GM21381 (cell line): ENCODE results near the gene HTD2.

Experiments
- ATAC-seq: cut with Tn5 transposase; IDR thresholded peaks from one replicate; pipeline ENCODE4 v1.9.1; 2021; ENCODE audit warnings: mild to moderate bottlenecking, moderate library complexity; ENCODE audit not compliant: unreplicated experiment

HTD2 gene

GRCh38 chr3:58291671-58292338, 14.5 kb upstream of the HTD2 start:
- ATAC-seq = no peak

DNA sequence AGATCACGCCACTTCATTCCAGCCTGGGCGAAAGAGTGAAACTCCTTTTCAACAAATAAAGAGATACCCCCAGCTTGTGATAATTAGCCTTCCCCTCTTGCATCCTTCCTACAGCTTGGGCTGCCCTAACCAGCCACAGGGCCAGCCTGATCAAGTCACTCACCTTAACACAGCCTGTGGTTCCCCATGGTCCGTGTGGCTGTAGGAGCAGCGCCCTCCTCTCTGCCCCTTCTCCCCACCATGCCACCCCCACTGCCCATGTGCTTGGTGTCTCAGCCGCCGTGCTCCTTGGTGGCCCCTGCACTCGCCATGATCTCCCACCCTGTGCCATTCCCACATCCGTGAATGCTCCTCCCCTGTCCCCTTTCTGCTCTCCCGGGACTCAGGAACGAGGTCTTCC, 13.5 kb upstream of the HTD2 start:
- no peak for ATAC-seq

DNA sequence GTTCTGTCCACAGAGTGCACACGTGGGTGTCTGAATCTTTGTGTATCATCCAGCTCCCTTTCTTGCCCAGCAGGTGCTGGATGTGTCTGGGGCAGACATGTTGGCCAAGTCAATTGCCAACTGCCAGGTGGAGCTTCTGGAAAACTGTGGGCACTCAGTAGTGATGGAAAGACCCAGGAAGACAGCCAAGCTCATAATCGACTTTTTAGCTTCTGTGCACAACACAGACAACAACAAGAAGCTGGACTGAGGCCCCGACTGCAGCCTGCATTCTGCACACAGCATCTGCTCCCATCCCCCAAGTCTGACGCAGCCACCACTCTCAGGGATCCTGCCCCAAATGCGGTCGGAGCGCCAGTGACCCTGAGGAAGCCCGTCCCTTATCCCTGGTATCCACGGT, 12.8 kb upstream of the HTD2 start:
- ATAC-seq = no peak

GRCh38 chr3:58296269-58296668, 10.1 kb upstream of the HTD2 start:
- ATAC-seq = no peak

DNA sequence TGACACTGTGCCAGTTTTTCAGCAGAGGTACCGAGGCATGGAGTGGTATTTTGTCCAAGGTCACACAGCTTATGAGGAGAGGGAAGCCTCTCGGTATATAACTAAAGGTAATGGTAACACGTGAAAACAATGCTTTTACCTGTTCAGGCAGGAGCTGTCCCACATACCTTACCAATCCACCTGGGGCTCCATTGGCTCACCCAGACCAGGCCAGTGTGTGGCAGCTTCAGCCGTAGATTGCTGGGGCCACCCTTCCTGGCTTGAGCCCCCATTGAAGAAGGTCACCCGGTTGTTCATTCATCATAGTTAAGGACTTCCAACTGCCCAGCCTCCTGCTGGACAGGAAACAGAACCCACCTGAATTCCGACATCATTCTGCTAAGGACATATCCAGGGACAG, 9.5 kb upstream of the HTD2 start:
- ATAC-seq = no peak

DNA sequence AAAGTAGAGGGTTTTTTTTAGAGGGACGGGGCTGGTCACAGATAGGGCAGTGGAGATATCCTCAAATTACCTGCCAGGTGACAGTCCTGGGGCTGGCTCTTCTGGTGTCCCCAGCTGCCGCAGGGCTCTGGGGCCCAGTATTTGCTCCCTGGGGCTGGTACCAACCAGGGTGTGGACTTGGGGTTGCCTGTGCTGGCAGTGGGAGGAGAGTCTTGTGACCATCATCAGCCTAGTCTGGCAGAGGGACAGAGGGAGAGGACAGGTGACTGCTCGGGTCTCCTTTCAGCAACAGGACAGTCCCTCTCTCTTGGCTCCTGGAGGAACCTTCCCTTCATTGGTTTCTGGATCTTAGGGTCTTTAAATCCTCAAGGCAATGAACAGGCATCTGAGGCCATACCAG, 8.1 kb upstream of the HTD2 start:
- ATAC-seq = no peak

- ATAC-seq = no peak
Observed at GRCh38 chr3:58299075-58299474, 7.2 kb upstream of the HTD2 start.

DNA sequence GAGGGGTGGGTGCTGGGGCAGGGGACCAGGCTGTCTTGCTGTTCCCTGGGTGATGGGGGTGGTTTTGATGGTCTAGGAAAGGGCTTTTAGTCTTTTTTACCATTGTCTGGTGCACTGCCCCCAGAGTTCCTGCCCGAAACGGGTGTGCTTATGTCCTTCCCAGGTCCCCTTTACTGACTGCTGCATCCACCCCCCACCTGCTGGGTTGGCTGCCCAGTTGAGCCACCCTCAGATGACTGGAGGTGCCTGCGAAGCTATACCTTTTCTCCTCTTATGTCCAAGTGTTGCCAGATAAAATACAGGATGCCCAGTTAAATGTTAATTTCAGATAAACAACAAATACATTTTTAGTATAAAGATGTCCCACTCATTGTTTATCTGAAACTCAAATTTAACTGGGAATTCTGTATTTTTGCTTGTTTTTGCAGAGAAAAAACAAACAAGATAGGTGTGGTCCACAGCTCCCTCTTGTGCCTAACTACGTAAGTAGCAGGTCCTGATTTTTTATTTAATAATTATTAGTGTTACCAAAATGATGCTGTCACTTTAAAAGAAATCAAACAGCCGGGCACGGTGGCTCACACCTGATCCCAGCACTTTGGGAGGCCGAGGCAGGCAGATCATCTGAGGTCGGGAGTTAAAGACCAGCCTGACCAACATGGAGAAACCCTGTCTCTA, 6.3 kb upstream of the HTD2 start:
- ATAC-seq = no peak

DNA sequence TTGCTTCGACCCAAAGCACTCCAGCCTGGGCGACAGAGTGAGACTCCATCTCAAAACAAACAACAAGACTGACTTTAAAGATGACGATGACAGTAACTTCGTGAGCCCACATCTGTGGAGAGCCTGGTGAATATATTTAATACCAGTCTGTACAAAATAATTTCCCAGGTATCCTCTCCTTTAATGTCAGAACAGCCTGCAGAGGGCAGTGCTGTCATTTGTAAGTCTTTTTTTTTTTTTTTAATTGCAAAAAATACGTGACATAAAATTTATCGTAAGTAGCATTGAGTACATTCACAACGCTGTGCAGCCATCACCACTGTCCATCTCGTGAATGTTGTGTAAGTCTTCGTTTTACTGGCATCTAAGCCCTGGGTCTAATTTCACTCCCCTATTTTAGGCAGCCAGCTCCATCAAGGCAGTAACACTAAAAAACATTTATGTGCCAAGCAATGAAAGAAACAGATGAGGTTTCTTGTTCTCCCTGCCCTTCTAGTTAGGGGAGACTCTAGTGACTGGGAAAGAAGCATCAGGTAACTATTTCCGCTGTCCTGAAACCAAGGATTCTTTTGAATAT, 1.4 kb downstream of the HTD2 start:
- ATAC-seq = no peak

- no peak for ATAC-seq
Observed at GRCh38 chr3:58308728-58309127, 2.4 kb downstream of the HTD2 start.

GRCh38 chr3:58317811-58318210, 11.5 kb downstream of the HTD2 start:
- no peak for ATAC-seq

- ATAC-seq = no peak
Observed at GRCh38 chr3:58321791-58322190, 15.5 kb downstream of the HTD2 start.

- no peak for ATAC-seq
Observed at GRCh38 chr3:58322793-58323192, 16.5 kb downstream of the HTD2 start.

DNA sequence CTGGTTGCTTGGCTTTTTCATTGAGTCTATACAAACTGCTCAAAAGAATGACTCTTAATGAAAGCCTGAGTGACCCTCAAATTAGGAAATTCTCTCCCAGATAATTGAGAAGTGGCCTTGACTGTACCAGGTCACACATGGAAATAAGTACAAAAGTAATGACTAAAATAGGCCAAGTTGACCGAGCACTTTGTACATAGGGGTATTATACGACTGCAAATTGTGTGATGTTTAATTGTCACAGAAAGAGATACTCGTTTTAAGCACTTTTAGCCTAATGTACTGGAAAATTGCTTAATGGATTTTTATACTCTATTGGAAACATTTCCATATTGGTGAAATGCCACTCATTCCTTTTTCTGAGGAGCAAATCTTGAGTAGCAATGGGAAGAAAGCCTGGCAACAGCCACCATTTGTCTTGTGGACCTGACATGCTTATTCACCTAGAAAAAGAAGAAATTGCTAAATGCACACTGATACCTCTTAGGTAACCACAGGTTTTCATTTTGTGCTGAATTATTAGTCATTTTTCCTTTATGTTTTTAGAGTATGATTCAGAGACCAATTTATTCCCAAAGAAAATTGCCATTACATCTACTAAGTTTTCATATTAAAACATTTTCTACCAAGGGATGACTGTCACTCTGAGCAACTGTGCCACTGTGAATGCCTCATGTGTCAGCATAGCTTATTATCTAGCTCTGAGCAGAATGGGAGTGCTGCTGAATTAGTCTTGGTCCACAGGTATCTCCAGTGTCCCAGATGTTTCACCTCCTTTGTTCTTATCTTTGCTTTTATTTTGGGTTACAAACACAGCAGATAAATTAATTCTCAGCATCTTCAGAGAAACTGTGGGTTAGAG, 17.4 kb downstream of the HTD2 start:
- no peak for ATAC-seq

DNA sequence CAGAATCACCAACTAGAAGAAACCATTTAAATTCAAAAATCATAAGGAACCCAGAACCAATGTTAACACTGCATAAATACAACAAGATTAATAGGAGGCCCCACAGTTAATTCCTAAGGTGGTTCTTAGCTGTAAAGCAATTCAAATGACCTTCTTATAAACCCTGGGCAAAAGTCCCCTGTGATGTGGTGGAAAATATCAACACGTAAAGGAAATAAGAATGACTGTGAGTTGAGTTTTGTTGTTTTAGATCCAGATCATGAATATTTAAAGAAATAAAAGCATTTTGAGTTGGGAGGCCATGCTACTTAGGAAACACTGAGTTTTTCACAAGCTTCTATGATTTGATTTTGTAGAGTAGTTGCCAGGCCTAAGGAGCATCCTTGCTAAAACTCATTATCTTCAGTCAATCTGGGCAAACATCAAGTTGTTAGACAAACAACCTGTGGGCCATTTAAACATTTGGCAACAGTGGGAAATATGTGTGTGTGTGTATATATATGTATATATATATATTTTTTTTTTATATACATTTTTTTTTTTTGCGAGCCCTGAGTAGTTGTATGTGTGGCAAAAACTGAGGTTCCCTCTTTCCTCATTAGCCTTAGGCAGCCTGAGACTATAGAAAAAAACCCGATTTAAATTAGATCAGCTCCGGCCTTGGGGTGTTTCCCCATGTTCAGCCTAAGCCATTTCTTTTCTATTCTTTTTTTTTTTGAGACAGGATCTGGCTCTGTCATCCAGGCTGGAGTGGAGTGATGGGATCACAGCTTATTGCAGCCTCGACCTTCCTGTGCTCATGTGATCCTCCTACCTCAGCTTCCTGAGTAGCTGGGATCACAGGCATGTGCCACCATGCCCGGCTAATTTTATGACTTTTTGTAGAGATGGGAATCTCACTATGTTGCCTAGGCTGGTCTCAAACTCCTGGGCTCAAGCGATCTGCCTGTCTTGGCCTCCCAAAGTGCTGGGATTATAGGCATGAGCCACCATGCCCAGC, 18.4 kb downstream of the HTD2 start:
- no peak for ATAC-seq

- no peak for ATAC-seq
Observed at GRCh38 chr3:58325525-58325992, 19.2 kb downstream of the HTD2 start.

DNA sequence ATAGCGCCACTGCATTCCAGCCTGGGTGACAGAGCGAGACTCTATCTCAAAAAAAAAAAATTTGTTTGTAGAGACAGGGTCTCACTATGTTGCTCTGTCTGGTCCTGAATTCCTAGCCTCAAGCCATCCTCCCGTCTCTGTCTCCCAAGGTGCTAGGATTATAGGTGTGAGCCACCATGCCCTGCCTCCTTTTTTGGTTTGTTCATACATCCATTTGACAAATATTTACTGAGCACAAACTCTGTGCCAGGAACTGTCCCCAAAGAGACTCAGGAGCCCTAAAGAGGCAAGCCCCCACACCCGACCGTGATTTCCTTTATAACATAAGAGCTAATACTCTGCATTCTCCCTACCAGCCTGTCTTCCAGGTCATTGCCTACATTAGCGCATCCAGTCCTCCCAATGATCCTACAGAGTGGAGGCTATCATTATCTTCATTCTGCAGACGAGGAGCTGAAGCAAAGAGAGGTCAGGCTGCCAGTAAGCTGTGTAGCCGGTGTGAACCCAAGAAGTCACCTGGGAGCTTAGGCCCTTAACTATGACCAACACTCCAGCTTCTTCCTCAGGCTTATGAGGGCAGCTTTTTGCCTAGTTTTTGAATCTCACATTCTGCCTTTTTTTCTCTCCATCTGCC, 20.1 kb downstream of the HTD2 start:
- no peak for ATAC-seq

- ATAC-seq = no peak
Observed at GRCh38 chr3:58329150-58329921, 23.0 kb downstream of the HTD2 start.

DNA sequence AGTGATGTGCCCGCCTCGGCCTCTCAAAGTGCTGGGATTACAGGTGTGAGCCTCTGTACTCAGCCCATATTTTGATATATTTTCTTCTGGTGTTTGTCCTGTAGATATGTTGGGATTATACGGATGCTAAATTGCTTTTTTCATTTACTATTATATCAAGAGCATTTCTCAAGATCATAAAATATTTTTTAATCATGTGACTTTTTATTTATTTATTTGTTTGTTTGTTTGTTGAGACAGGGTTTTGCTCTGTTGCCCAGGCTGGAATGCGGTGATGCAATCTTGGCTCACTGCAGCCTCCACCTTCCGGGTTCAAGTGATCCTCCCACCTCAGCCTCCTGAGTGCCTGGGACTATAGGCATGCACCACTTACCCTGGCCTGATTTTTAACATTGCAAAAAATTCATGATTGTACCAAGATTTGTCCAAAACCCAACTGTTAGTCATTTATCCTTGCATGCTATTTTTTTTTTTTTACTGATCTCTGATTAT, 23.6 kb downstream of the HTD2 start:
- no peak for ATAC-seq
